OCI-LY3 (cell line): Measurements from ENCODE around the gene TAF11.
"Not testable (repeated sequence)": the region's sequence is repeated elsewhere in the genome, so short reads cannot be mapped to it uniquely, and the experiment has no call there.

Experiments used
- H2AFZ ChIP-seq: fragments of 200-600, 300-600 bp; shearing (Covaris generic); 2 replicates; pipeline ENCODE4 v1.6.0; 2014; ENCODE audit warnings: antibody characterized with exemption, low read depth, low read length
- H3K27ac ChIP-seq: fragments of 200-600, 300-600 bp; sonication (generic); 2 replicates; pipeline ENCODE4 v1.5.1; 2014; ENCODE audit warnings: mild to moderate bottlenecking, low read length, moderate library complexity, mixed read lengths
- H3K27me3 ChIP-seq: fragments of 200-600, 300-600 bp; sonication (generic); 2 replicates; pipeline ENCODE4 v1.6.1; 2014; ENCODE audit warnings: low read depth, low read length, mixed read lengths
- H3K36me3 ChIP-seq: fragments of 200-600, 300-600 bp; sonication (generic); replicated peaks from 2 replicates; pipeline ENCODE3; 2014; ENCODE audit warnings: low read depth, low read length, mixed read lengths
- H3K4me1 ChIP-seq: fragments of 300-600, 200-600 bp; sonication (generic); 2 replicates; pipeline ENCODE4 v1.6.1; 2014; ENCODE audit warnings: low read length, mixed read lengths
- H3K4me2 ChIP-seq: fragments of 200-600, 300-600 bp; sonication (generic); 2 replicates; pipeline ENCODE4 v1.6.1; 2014; ENCODE audit warnings: low read length, mixed read lengths
- H3K4me3 ChIP-seq: fragments of 300-600, 200-600 bp; sonication (generic); 2 replicates; pipeline ENCODE4 v1.5.1; 2014; ENCODE audit warnings: antibody characterized with exemption, mild to moderate bottlenecking, low read length, moderate library complexity
- H3K79me2 ChIP-seq: fragments of 300-600, 200-600 bp; shearing (Covaris generic); 2 replicates; pipeline ENCODE4 v1.6.1; 2014; ENCODE audit warnings: mild to moderate bottlenecking, low read length, mixed read lengths
- H3K9ac ChIP-seq: fragments of 300-600, 200-600 bp; shearing (Covaris generic); 2 replicates; pipeline ENCODE4 v1.6.0; 2014; ENCODE audit warnings: mild to moderate bottlenecking, low read length, moderate library complexity
- H3K9me3 ChIP-seq: fragments of 200-600, 300-600 bp; shearing (Covaris generic); 2 replicates; pipeline ENCODE4 v1.6.1; 2014; ENCODE audit warnings: low read length, mixed read lengths; ENCODE audit not compliant: insufficient read depth
- H4K20me1 ChIP-seq: fragments of 200-600, 300-600 bp; sonication (generic); 2 replicates; pipeline ENCODE4 v1.6.1; 2016; ENCODE audit warnings: low read length, mixed read lengths; ENCODE audit not compliant: insufficient read depth
- EZH2phosphoT487 ChIP-seq: fragments of 200-600 bp; shearing (Covaris generic); IDR thresholded peaks from 2 replicates; pipeline ENCODE4 v1.6.1; 2018; ENCODE audit warnings: antibody characterized with exemption, mixed run types, low read depth
- TF ChIP-seq, protein P1 (sequence below): fragments of 200-600, 300-600 bp; sonication (generic); IDR thresholded peaks from 2 replicates; pipeline ENCODE4 v1.5.1; 2014; ENCODE audit warnings: antibody characterized with exemption, low read length, low read depth

The TAF11 gene

DNA sequence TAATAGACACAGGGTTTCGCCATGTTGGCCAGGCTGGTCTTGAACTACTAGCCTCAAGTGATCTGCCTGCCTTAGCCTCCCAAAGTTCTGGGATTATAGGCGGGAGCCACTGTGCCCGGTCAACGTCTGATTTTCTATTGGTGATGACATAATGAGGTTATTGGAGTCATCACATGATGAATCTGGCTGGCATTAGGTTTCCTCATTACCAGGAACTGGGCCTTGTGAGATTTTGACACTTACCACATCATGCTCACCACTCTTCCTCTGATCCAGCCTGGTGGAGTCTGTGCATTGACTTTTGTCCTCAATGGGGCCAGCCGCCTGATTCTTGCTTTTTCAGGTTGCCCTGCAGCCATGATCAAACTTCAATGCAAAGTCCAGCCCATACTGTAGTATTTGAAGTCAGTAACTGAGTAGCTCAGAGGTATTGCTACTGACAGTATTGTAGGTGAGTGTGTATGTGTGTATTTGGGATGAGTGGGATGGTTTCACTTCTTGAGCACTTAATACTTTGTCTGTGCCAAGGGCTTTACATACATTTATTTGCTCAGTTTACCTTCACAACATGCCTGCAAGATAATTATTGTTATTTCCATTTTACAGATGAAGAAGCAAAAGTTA, 17.3 kb upstream of the TAF11 start:
- Histone ChIP-seq H3K4me2 (no peak overlapping the region), H3K36me3 (no peaks in the 10 kb centered on the region), H3K79me2 (no peaks in the 10 kb centered on the region), H2AFZ (no peak overlapping the region), H3K4me3 (no peak overlapping the region), H4K20me1 (no peaks in the 10 kb centered on the region), H3K9me3 (no peaks in the 10 kb centered on the region), H3K4me1 (no peaks in the 10 kb centered on the region), H3K9ac (no peak overlapping the region), H3K27me3 (no peaks in the 10 kb centered on the region), H3K27ac (no peak overlapping the region)
- no peak for TF ChIP-seq EZH2phosphoT487
- TF ChIP-seq, protein P1, sequence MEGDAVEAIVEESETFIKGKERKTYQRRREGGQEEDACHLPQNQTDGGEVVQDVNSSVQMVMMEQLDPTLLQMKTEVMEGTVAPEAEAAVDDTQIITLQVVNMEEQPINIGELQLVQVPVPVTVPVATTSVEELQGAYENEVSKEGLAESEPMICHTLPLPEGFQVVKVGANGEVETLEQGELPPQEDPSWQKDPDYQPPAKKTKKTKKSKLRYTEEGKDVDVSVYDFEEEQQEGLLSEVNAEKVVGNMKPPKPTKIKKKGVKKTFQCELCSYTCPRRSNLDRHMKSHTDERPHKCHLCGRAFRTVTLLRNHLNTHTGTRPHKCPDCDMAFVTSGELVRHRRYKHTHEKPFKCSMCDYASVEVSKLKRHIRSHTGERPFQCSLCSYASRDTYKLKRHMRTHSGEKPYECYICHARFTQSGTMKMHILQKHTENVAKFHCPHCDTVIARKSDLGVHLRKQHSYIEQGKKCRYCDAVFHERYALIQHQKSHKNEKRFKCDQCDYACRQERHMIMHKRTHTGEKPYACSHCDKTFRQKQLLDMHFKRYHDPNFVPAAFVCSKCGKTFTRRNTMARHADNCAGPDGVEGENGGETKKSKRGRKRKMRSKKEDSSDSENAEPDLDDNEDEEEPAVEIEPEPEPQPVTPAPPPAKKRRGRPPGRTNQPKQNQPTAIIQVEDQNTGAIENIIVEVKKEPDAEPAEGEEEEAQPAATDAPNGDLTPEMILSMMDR, result no peak

DNA sequence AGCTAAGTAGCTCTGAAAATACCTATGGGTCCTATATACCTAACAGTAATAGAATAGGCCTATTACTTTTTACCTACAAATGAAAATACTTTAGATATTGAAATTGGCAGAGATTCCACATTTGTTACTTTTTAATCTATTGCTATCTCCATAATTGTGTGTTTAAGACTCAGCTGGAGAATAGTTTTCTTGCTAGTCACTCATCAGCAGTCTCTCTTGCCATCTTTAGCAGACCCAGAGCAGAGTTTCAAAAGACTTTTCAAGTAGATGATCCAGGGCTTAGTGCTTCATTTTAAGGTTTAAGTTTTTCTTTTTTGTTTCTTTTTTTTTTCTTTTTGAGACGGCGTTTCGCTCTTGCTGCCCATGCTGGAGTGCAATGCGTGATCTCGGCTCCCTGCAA, 14.1 kb upstream of the TAF11 start:
- H4K20me1 ChIP-seq, result no peaks in the 10 kb centered on the region
- H3K9me3 ChIP-seq, result no peaks in the 10 kb centered on the region
- no peak for TF ChIP-seq EZH2phosphoT487
- TF ChIP-seq, protein P1, result no peak
- H3K4me3 ChIP-seq, result no peak overlapping the region
- no peaks in the 10 kb centered on the region for H3K4me1 ChIP-seq
- no peak overlapping the region for H3K9ac ChIP-seq
- H3K79me2 ChIP-seq, result no peaks in the 10 kb centered on the region
- no peaks in the 10 kb centered on the region for H3K36me3 ChIP-seq
- no peaks in the 10 kb centered on the region for H3K27me3 ChIP-seq
- H2AFZ ChIP-seq, result no peak overlapping the region
- no peak overlapping the region for H3K4me2 ChIP-seq
- H3K27ac ChIP-seq, result no peak overlapping the region

DNA sequence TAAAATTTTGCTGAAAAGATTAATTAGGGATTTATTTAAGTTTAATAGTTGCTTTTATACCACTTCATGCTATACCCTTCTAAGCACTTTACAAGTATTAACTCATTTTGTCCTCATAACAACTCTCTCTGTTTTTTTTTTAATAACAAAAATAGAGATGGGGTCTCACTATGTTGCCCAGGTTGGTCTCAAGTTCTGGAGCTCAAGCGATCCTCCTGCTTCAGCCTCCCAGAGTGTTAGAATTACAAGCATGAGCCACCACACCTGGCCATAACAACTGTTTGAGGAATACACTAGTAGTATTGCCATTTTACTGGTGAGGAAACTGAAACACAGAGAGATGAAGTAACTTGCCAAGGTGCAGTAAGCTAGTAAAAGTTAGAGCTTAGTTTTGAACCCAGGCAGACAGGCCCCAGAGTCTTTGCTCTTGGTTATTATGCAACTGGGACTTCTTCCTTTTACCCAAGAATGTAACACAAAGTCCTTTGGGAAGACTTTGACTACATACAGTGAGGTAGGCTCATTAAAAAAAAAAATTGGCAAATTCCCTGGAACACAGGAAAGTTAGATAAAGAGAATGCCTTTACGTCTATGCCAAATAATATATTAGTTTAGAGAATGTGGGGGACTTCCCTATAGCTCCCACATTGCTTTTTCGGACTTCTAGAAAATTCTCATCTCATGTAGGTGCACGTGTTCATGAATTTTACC, 12.6 kb upstream of the TAF11 start:
- Histone ChIP-seq H3K4me1 (no peaks in the 10 kb centered on the region), H4K20me1 (no peaks in the 10 kb centered on the region), H2AFZ (no peak overlapping the region), H3K27me3 (no peaks in the 10 kb centered on the region), H3K36me3 (no peaks in the 10 kb centered on the region), H3K9me3 (no peaks in the 10 kb centered on the region), H3K4me2 (no peak overlapping the region), H3K27ac (no peak overlapping the region), H3K4me3 (no peak overlapping the region), H3K9ac (no peak overlapping the region), H3K79me2 (no peaks in the 10 kb centered on the region)
- TF ChIP-seq EZH2phosphoT487, result no peak
- TF ChIP-seq, protein P1, result no peak

DNA sequence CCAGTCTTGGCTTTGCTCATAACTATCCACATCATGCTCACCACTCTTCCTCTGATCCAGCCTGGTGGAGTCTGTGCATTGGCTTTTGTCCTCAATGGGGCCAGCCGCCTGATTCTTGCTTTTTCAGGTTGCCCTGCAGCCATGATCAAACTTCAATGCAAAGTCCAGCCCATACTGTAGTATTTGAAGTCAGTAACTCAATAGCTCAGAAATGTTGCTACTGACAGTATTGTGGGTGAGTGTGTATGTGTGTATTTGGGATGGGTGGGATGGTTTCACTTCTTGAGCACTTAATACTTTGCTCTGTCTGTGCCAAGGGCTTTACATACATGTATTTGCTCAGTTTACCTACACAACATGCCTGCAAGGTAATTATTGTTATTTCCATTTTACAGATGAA, 11.9 kb upstream of the TAF11 start:
- not testable (repeated sequence) for H3K9ac ChIP-seq, H4K20me1 ChIP-seq, H2AFZ ChIP-seq, H3K9me3 ChIP-seq, H3K79me2 ChIP-seq, H3K36me3 ChIP-seq, H3K4me1 ChIP-seq, H3K27me3 ChIP-seq, H3K27ac ChIP-seq, H3K4me3 ChIP-seq, H3K4me2 ChIP-seq
